ENCODE results near the gene ZNF827. TPM values are rescaled to one million over a fixed set of nuclear protein-coding genes. Genes with fewer than 3 reads are reported as not detected.
A peak's percentile ranks its signal among the peaks of the same experiment; 100 is the strongest.

The ZNF827 gene
- total and polyA plus RNA-seq, 8 donors = 3.8 to 13.8 (median 5.1) TPM

- ATAC-seq = no peak
- WGBS, 2 donors = 92 to 94% methylated on average over 13 of the region's 13 CpGs
- no peak for FAIRE-seq
Observed at GRCh38 chr4:145902522-145902921, 36.1 kb downstream of the ZNF827 start.

GRCh38 chr4:145899886-145900460, 38.6 kb downstream of the ZNF827 start:
- Histone ChIP-seq H3K9me3 (no peaks in the 10 kb centered on the region), H3K4me3 (no peak overlapping the region), H3K27ac (no peak overlapping the region), H3K4me1 (peaks cover 0 to 11% (median 9%) of the 10 kb centered on the region in 3 donors), H3K27me3 (no peaks in the 10 kb centered on the region), H3K36me3 (peaks cover 0 to 5% (median 0%) of the 10 kb centered on the region in 3 donors)
- intact Hi-C loops (cut with DNase I) = no loop called here
- peak in 3 of 4 donors; percentile 49 to 66 (median 51) for ATAC-seq
- WGBS, 2 donors = 13 to 14% methylated on average over 4 of the region's 4 CpGs
- no peak for FAIRE-seq
- DNase-seq = no peak
- TF ChIP-seq, protein P1, sequence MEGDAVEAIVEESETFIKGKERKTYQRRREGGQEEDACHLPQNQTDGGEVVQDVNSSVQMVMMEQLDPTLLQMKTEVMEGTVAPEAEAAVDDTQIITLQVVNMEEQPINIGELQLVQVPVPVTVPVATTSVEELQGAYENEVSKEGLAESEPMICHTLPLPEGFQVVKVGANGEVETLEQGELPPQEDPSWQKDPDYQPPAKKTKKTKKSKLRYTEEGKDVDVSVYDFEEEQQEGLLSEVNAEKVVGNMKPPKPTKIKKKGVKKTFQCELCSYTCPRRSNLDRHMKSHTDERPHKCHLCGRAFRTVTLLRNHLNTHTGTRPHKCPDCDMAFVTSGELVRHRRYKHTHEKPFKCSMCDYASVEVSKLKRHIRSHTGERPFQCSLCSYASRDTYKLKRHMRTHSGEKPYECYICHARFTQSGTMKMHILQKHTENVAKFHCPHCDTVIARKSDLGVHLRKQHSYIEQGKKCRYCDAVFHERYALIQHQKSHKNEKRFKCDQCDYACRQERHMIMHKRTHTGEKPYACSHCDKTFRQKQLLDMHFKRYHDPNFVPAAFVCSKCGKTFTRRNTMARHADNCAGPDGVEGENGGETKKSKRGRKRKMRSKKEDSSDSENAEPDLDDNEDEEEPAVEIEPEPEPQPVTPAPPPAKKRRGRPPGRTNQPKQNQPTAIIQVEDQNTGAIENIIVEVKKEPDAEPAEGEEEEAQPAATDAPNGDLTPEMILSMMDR (IDR thresholded peaks at IDR 0.05) = no peak

More at GRCh38 chr4:145902522-145902921, 36.1 kb downstream of the ZNF827 start:
- no peaks in the 10 kb centered on the region for H3K9me3 ChIP-seq
- no peak overlapping the region for H3K27ac ChIP-seq
- DNase-seq = no peak
- intact Hi-C loops (cut with DNase I) = no loop called here
- peaks cover 0 to 5% (median 0%) of the 10 kb centered on the region in 3 donors for H3K36me3 ChIP-seq
- peaks cover under 1 to 11% (median 9%) of the 10 kb centered on the region in 3 donors for H3K4me1 ChIP-seq
- H3K4me3 ChIP-seq = no peak overlapping the region
- H3K27me3 ChIP-seq = no peaks in the 10 kb centered on the region
- TF ChIP-seq, protein P1 (IDR thresholded peaks at IDR 0.05) = no peak

DNA sequence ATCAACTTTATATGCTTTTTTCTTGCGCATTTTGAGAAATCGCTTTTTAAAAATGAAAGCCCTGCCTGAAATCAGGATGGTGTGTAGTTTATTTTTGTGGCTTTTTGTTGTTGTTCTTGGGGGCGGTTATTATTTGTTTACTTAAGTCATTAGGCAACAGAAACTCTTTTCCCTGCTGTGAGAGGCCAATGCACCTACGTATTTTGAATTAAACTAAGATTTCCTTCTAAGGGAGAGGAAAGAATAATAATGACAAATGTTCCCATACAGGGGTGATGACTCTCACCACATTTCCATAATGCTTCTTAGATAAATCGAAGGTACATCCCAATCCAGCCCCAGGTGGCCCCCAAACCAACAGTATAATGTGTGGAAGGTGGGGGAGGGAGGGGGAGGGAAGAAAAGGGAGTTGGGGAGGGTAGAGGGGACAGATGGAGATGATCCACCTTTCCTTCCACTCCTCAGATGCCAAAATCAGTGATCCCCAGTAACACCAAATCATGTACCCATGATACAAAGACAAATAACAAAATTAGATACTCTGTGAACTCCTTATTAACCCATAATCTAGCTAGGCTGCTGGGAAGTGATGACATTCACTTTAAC, 39.6 kb downstream of the ZNF827 start:
- WGBS, 2 donors = 81 to 82% methylated on average over 5 of the region's 5 CpGs
- H3K36me3 ChIP-seq = peaks cover 0 to 5% (median 0%) of the 10 kb centered on the region in 3 donors
- no peaks in the 10 kb centered on the region for H3K27me3 ChIP-seq
- intact Hi-C loops (cut with DNase I) = no loop called here
- H3K27ac ChIP-seq = no peak overlapping the region
- no peak for DNase-seq
- H3K4me1 ChIP-seq = peaks cover 0 to 11% (median 9%) of the 10 kb centered on the region in 3 donors
- no peak for ATAC-seq
- no peak overlapping the region for H3K4me3 ChIP-seq
- H3K9me3 ChIP-seq = no peaks in the 10 kb centered on the region
- TF ChIP-seq, protein P1 (IDR thresholded peaks at IDR 0.05) = no peak
- FAIRE-seq = no peak

DNA sequence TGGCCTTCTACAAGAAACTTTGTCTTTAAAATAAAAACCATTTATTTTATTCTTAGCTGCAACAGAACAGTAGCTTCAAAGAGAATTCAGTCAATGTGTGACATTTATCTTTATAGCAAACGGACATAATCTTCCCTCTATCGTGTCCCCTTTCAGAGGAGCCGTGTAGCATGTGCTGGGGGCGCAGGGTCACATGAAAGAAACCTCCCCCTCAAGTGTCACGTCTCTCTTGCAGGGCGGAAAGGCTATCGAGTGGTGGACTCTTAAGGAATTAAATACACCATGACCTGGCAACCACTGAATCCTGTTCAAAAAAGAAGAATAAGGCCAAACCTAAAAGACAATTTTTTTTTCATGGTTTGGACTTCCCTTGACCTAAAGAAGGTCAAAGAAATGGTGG, 40.2 kb downstream of the ZNF827 start:
- Histone ChIP-seq H3K27me3 (no peaks in the 10 kb centered on the region), H3K27ac (no peak overlapping the region), H3K9me3 (no peaks in the 10 kb centered on the region), H3K36me3 (peaks cover 0 to 5% (median 0%) of the 10 kb centered on the region in 3 donors), H3K4me3 (no peak overlapping the region), H3K4me1 (peaks cover 0 to 11% (median 9%) of the 10 kb centered on the region in 3 donors)
- no peak for ATAC-seq
- 86 to 88% methylated on average over 7 of the region's 7 CpGs for WGBS, 2 donors
- no peak for FAIRE-seq
- TF ChIP-seq, protein P1 (IDR thresholded peaks at IDR 0.05) = no peak
- DNase-seq = no peak
- intact Hi-C loops (cut with DNase I) = no loop called here

- Histone ChIP-seq H3K27ac (no peak overlapping the region), H3K36me3 (no peaks in the 10 kb centered on the region), H3K9me3 (no peaks in the 10 kb centered on the region), H3K27me3 (no peaks in the 10 kb centered on the region), H3K4me3 (no peak overlapping the region), H3K4me1 (peaks cover 0 to 7% (median 6%) of the 10 kb centered on the region in 3 donors)
- ATAC-seq (no peak), DNase-seq (no peak), FAIRE-seq (no peak)
- 95 to 98% methylated on average over 3 of the region's 3 CpGs for WGBS, 2 donors
- TF ChIP-seq, protein P1 (IDR thresholded peaks at IDR 0.05) = no peak
- intact Hi-C loops (cut with DNase I) = no loop called here
Observed at GRCh38 chr4:145895056-145895455, 43.6 kb downstream of the ZNF827 start.
